Sigmoid colon (tissue), 7 donors: Measurements from ENCODE around the gene WDR48. TPM values are rescaled to one million over a fixed set of nuclear protein-coding genes. Genes with fewer than 3 reads are reported as not detected.
A peak's percentile ranks its signal among the peaks of the same experiment; 100 is the strongest.

ENCODE experiments used
- DNase-seq: peaks from one replicate; pipeline ENCODE4 v3.0.0-alpha.2; 2019
- H3K27ac ChIP-seq, 4 donors: fragments of 200-600 bp; sonication (generic); one replicate each; pipeline ENCODE4 v1.5.1; 2016 to 2019; ENCODE audit warnings: mild to moderate bottlenecking in 1 of 4
- H3K27me3 ChIP-seq, 3 donors: fragments of 200-600 bp; sonication (generic); one replicate each; pipeline ENCODE4 v1.5.1; 2019; ENCODE audit warnings: mild to moderate bottlenecking in 1 of 3
- H3K36me3 ChIP-seq, 4 donors: fragments of 200-600 bp; sonication (generic); one replicate each; pipeline ENCODE4 v1.5.1; 2016 to 2019
- H3K4me1 ChIP-seq, 4 donors: fragments of 200-600 bp; sonication (generic); one replicate each; pipeline ENCODE4 v1.5.1; 2017 to 2019
- H3K4me3 ChIP-seq, 4 donors: fragments of 200-600 bp; sonication (generic); one replicate each; pipeline ENCODE4 v1.5.1; 2017 to 2019; ENCODE audit warnings: mild to moderate bottlenecking in 2 of 4, moderate library complexity in 1 of 4
- H3K9me3 ChIP-seq, 4 donors: fragments of 200-600 bp in 3 of 4; sonication (generic) in 3 of 4; one replicate each; pipeline versions ENCODE4 v1.5.1 to v1.6.1; 2013 to 2019
- CTCF ChIP-seq, 4 experiments: fragments of 450-650 bp in 3 of 4; fragments of 200-600 bp in 1 of 4; IDR thresholded peaks; one replicate each; pipeline ENCODE4 v1.5.1; 2016 to 2019; ENCODE audit warnings: antibody characterized with exemption in 4 of 4, mild to moderate bottlenecking in 3 of 4, moderate library complexity in 2 of 4
- EP300 ChIP-seq, 4 donors: sonication (generic); formaldehyde crosslinking; IDR thresholded peaks; one replicate each; pipeline ENCODE4 v1.6.1; 2017; ENCODE audit warnings: antibody characterized with exemption in 4 of 4
- POLR2A ChIP-seq, 2 donors: fragments of 450-650 bp; IDR thresholded peaks; one replicate each; pipeline ENCODE4 v1.6.1; 2016; ENCODE audit warnings: antibody characterized with exemption in 2 of 2, mild to moderate bottlenecking in 2 of 2, moderate library complexity in 2 of 2
- POLR2AphosphoS5 ChIP-seq, 4 donors: sonication (generic); formaldehyde crosslinking; IDR thresholded peaks; one replicate each; pipeline ENCODE4 v1.6.1; 2017; ENCODE audit warnings: antibody characterized with exemption in 4 of 4
- WGBS, 2 donors: extraction: QIAGEN DNeasy Blood & Tissue Kit; methylation state at CpG; one replicate each; pipeline ENCODE4 v1.1.7; 2013; 5-methylcytosine and 5-hydroxymethylcytosine counted together
- intact Hi-C: fragments of 100-400 bp; cut with DNase I; formaldehyde crosslinking; loops from one replicate; pipeline ENCODE4 v1.15.1; 2023
- polyA plus RNA-seq, 3 donors: library from polyadenylated mRNA; stranded (reverse); fragments of 200-250 nt; gene quantifications; one replicate each; pipeline ENCODE4 v1.2.3, GENCODE V29; 2013
- total RNA-seq, 4 donors: library from RNA; depleted of rRNA; stranded (reverse); fragments of >200 nt; gene quantifications; one replicate each; pipeline ENCODE4 v1.1.0, GENCODE V29; 2016
- donor health status: healthy with polysubstance abuse.
- donor health status: Bipolar disorder and iron deficiency.
- donor health status: healthy.

The WDR48 gene
- total and polyA plus RNA-seq, 7 donors = 15.3 to 50.2 (median 37.4) TPM

- TF ChIP-seq POLR2AphosphoS5 (IDR thresholded peaks at IDR 0.05) (no peak), EP300 (IDR thresholded peaks at IDR 0.05) (no peak), CTCF (IDR thresholded peaks at IDR 0.05) (no peak), POLR2A (IDR thresholded peaks at IDR 0.05) (no peak)
- no peak for DNase-seq
- intact Hi-C loops = no loop called here
- Histone ChIP-seq H3K4me3 (no peak overlapping the region), H3K27ac (no peak overlapping the region), H3K4me1 (peaks cover 0 to 52% (median 39%) of the 10 kb centered on the region in 4 donors), H3K9me3 (no peaks in the 10 kb centered on the region), H3K36me3 (peaks cover 3 to 37% (median 19%) of the 10 kb centered on the region in 4 donors), H3K27me3 (no peaks in the 10 kb centered on the region)
- 79 to 82% methylated on average over 4 of the region's 4 CpGs for WGBS, 2 donors
Measured at GRCh38 chr3:39103324-39103693, 51.5 kb downstream of the WDR48 start.

GRCh38 chr3:39103791-39104552, 52.2 kb downstream of the WDR48 start:
- intact Hi-C loops = no loop called here
- WGBS, 2 donors = 57 to 81% methylated on average over 6 of the region's 6 CpGs
- no peak overlapping the region for H3K4me3 ChIP-seq
- no peak overlapping the region for H3K27ac ChIP-seq
- TF ChIP-seq POLR2AphosphoS5 (IDR thresholded peaks at IDR 0.05) (no peak), CTCF (IDR thresholded peaks at IDR 0.05) (no peak), POLR2A (IDR thresholded peaks at IDR 0.05) (no peak), EP300 (IDR thresholded peaks at IDR 0.05) (no peak)
- H3K9me3 ChIP-seq = no peaks in the 10 kb centered on the region
- peaks cover 0 to 59% (median 43%) of the 10 kb centered on the region in 4 donors for H3K4me1 ChIP-seq
- no peaks in the 10 kb centered on the region for H3K27me3 ChIP-seq
- no peak for DNase-seq
- peaks cover 0 to 30% (median 12%) of the 10 kb centered on the region in 4 donors for H3K36me3 ChIP-seq

GRCh38 chr3:39104961-39105686, 53.3 kb downstream of the WDR48 start:
- WGBS, 2 donors = 89 to 90% methylated on average over 7 of the region's 7 CpGs
- intact Hi-C loops = loop anchor here (5.0 kb wide), 1 partner anchor 53 kb away; the partner anchor contains the start of genes SCN11A and WDR48
- H3K4me1 ChIP-seq = peaks cover 0 to 59% (median 43%) of the 10 kb centered on the region in 4 donors

GRCh38 chr3:39105687-39106063, 53.9 kb downstream of the WDR48 start:
- intact Hi-C loops = loop anchor here (2.0 to 5.0 kb wide), 2 partner anchors 53 to 75 kb away; partner anchors contain the start of genes SCN11A and WDR48
- Histone ChIP-seq H3K27ac (peak overlapping the region in 2 of 4 donors; percentile 93 to 95), H3K4me3 (peak overlapping the region in 1 of 4 donors; percentile 98), H3K9me3 (no peaks in the 10 kb centered on the region), H3K4me1 (peaks cover 0 to 59% (median 43%) of the 10 kb centered on the region in 4 donors), H3K27me3 (no peaks in the 10 kb centered on the region), H3K36me3 (peaks cover 0 to 13% (median 0%) of the 10 kb centered on the region in 4 donors)
- DNase-seq = no peak
- 68 to 81% methylated on average over 3 of the region's 3 CpGs for WGBS, 2 donors
- no peak for TF ChIP-seq POLR2A (IDR thresholded peaks at IDR 0.05)
- no peak for TF ChIP-seq CTCF (IDR thresholded peaks at IDR 0.05)
- no peak for TF ChIP-seq POLR2AphosphoS5 (IDR thresholded peaks at IDR 0.05)
- TF ChIP-seq EP300 (IDR thresholded peaks at IDR 0.05) = no peak

More at GRCh38 chr3:39104961-39105686, 53.3 kb downstream of the WDR48 start:
- peaks cover 0 to 19% (median 2%) of the 10 kb centered on the region in 4 donors for H3K36me3 ChIP-seq
- TF ChIP-seq CTCF (IDR thresholded peaks at IDR 0.05) = no peak
- TF ChIP-seq POLR2AphosphoS5 (IDR thresholded peaks at IDR 0.05) = no peak
- no peak for TF ChIP-seq POLR2A (IDR thresholded peaks at IDR 0.05)
- no peak for TF ChIP-seq EP300 (IDR thresholded peaks at IDR 0.05)
- no peak for DNase-seq
- no peaks in the 10 kb centered on the region for H3K9me3 ChIP-seq
- peak overlapping the region in 2 of 4 donors; percentile 0 to 95 for H3K27ac ChIP-seq
- no peak overlapping the region for H3K4me3 ChIP-seq
- no peaks in the 10 kb centered on the region for H3K27me3 ChIP-seq
